Epithelial cell of esophagus (primary cell): ENCODE results near the gene N4BP2.
A peak's percentile ranks its signal among the peaks of the same experiment; 100 is the strongest.

ENCODE experiments used
- DNase-seq: peaks from one replicate; pipeline ENCODE4 v3.0.0; 2010; ENCODE audit warnings: low read depth
- H3K4me3 ChIP-seq: 2 replicates; pipeline ENCODE4 v1.5.1; 2011; ENCODE audit warnings: mild to moderate bottlenecking, low read length, control low read depth
- CTCF ChIP-seq: IDR thresholded peaks from 2 replicates; pipeline ENCODE4 v1.5.1; 2011; ENCODE audit warnings: low read depth, mild to moderate bottlenecking, low read length, control low read depth, inconsistent platforms; ENCODE audit not compliant: insufficient read depth; ENCODE audit errors: missing control alignments

Gene N4BP2

GRCh38 chr4:40190880-40191815 lies 134.5 kb downstream of the N4BP2 start:
- no peak overlapping the region for H3K4me3 ChIP-seq
- no peak for TF ChIP-seq CTCF
- no peak for DNase-seq

- no peak overlapping the region for H3K4me3 ChIP-seq
- peak; percentile 23 for DNase-seq
- no peak for TF ChIP-seq CTCF
Measured at GRCh38 chr4:40192114-40193015, 135.7 kb downstream of the N4BP2 start.

GRCh38 chr4:40193016-40193571 lies 136.4 kb downstream of the N4BP2 start:
- no peak overlapping the region for H3K4me3 ChIP-seq
- DNase-seq = no peak
- TF ChIP-seq CTCF = no peak

GRCh38 chr4:40193578-40193977 lies 136.9 kb downstream of the N4BP2 start:
- no peak for TF ChIP-seq CTCF
- no peak for DNase-seq
- no peak overlapping the region for H3K4me3 ChIP-seq

GRCh38 chr4:40194602-40195161 lies 138.0 kb downstream of the N4BP2 start:
- DNase-seq = no peak
- no peak for TF ChIP-seq CTCF

More at GRCh38 chr4:40194602-40195161, 138.0 kb downstream of the N4BP2 start:
- H3K4me3 ChIP-seq = no peak overlapping the region
